SK-MEL-5 (cell line): ENCODE results near the gene H6PD. TPM values are rescaled to one million over a fixed set of nuclear protein-coding genes. Genes with fewer than 3 reads are reported as not detected.
A peak's percentile ranks its signal among the peaks of the same experiment; 100 is the strongest.

Experiments
- DNase-seq: peaks from one replicate; pipeline ENCODE4 v3.0.0-alpha.2; 2016; ENCODE audit warnings: low read depth, low spot score
- in situ Hi-C: cut with HindIII; loops from 2 replicates; pipeline ENCODE4 v1.10.0; 2016; ENCODE audit warnings: low sequenced_read_pairs, high pct_unique_total_duplicates, low pct_unique_long_range_greater_than_20kb
- total RNA-seq: library from RNA; depleted of rRNA; stranded (reverse); fragments of >200 nt; shearing (Covaris generic); gene quantifications from 2 replicates; pipeline ENCODE4 v1.2.3, GENCODE V29; 2014

The H6PD gene
- total RNA-seq, 1 experiment from 2014 or later = 9.8 TPM

DNA sequence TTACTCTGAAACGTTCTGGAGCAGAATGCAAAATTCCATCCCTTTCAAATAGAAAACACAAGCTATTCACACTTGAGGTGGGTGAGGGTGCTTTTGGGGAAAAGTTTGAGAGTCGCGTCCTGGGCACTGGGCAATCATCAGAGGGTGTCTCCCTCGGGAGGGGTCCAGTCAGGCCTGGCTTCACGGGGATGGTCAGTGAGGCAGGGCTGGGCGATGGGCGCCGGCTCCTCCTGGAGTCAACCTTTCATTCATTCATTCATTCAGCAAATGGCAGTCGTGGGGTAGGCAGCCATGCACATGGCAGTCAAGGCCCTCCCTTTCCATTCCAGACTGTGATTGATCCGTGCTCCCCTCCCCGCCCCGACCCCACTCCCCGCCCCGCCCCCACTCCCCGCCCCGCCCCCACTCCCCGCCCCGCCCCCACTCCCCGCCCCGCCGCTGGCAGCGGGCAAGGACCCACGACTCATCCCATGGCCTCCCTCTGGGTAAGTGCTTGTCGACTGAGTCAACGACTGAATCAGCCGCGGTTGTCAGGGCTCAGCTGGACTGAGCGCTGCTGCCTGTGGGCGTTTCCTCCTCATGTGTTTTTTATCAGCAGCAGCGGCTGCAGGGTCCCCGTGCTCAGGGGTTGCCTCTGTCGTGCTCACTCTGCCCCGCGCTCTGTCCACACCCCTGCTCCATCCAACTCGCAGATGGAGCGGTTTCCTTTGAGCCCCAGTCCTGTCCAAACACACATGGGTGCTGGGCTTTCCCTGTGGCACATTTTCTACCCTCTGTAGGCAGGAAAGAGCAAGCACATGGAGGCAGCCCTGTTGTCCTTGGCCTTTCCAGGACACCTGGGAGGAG is 45.7 kb downstream of the H6PD start:
- in situ Hi-C loops = no loop called here

DNA sequence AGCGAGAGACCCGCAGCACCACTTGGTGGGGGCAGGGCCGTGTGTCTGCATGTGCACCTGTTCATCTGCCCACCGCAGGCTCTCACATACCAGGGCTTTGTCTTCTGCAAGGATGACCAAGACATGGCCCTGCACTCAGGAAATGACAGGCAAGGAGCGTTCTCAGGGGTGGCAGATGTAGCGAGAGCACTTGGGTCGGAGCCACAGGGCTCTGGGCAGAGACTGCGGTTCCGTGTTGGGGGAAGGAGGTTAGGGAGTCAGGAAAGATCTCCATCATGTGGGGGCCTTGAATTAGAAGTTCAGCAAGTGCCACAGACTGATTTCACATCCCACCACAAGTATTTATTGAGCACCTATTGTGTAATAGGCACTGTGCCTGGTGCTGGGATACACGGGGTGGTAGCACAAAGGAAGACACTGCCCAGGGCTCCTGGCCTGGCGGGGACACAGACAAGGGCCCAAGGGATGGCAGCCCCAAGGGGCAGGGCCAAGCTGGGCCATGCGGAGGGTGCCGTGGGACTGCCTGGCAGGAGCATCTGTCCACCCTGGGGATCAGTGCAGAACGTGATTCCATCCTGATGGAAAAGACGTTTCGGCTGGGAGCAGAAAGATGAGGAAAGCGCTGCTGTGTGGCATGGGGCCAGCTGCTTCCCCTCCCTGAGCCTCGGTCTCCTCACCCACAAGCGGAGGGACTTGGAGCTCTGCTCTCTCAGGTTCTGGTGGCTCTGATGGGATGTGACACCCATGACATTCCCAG is 46.7 kb downstream of the H6PD start:
- in situ Hi-C loops = no loop called here
- DNase-seq = no peak

More for the DNA sequence above, 45.7 kb downstream of the H6PD start:
- DNase-seq = no peak

DNA sequence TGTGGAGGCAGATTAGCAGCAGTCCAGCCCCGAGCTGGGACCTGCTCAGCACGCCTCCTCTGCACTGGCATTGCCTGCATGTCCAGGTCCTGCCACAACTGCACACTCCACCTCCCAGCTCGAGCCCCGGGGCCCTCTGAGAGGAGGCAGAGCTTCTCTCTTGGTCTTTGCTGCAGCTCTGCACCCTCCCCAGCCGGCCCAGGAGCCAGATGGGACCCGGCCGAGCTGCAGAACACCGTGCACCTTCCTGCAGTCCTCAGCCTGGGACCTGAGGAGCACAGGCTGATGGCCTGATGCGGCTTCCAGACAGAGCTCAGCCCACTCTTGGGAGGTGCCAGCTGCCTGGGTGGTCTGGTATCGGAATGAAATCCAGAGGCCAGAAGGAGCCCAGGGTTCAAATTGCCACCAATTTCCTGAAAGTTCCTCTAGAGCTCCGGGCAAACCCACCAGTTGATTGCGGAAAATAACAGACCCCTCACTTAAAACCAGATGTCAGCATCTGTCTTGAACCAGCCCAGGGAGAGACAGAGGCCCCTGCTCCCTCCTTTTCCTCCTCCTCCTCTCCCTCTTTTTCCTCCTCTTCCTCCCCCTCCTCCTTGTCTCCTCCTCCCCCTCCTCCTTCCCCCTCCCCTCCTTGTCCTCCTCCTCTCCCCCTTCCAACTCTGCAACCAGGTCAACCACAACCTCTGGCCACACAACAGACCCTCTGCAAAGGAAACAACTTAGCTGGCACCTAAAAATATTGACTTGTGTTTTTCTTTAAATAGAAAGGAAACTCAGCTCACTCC is 47.5 kb downstream of the H6PD start:
- DNase-seq = no peak
- in situ Hi-C loops = no loop called here

DNA sequence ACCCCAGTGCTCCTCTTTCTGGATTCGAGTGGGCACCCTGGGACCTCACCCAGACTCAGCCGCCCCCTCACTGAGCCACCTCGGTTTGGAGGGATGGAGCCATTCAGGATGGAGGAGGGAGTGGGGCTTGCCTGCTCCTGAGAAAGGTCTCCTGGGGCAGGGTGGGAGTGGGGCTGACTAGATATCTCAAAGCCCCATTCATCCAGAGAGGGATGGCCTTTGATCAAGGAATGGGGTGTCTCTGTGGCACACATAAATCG is 48.1 kb downstream of the H6PD start:
- in situ Hi-C loops = no loop called here

DNA sequence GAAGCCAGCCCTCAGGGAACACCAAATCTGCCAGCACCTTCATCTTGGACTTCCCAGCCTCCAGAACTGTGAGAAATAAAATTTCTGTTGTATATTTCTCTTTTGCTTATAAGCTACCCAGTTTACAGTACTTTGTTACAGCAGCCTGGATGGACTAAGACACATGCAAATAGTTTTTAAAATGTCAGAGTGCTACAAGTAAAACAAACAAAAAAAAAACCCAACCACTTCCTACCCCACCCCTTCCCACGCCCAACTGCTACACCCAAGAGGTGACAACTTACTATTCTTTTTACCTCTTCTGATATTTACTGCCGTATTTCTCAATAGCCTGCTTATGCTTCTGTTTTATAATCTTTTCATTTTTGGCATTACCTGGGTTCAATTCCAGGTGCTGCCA is 49.5 kb downstream of the H6PD start:
- DNase-seq = no peak
- in situ Hi-C loops = no loop called here

More for the DNA sequence above, 48.1 kb downstream of the H6PD start:
- no peak for DNase-seq

DNA sequence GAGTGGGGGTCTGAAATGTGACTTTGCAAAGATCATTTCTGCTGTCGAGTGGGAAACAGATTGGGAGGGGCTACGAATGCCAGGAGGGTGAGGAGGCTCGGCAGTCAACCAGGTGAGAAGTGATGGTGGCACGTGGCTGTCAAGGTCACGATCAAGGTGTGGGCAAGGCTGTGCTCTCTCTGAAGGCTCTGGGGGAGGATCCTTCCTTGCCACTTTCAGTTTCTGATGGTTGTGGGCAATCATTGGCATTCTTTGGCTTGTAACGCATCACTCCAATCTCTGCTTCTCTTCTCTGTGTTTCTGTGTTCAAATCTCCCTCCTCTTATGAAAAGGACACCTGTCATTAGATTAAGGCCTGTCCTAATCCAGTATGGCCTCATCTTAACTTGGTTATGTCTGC is 52.0 kb downstream of the H6PD start:
- in situ Hi-C loops = no loop called here

DNA sequence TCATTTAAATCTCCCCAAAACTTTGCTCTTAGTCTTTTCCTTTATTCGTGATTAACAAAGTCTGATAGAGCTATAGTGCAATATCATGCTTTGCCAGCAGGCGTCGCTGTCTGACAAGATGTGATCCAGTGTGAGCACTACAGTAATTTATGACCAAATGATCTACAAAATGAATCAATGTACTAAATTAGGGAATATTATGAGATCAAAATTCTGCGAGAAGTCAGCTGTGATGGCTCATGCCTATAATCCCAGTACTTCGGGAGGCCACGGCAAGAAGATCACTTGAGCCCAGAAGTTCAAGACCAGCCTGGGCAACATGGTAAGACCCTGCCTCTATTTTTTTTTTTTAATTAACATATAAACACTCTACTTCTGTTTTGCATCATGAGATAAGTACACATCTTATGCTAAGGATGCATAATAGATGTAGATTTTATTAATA is 54.5 kb downstream of the H6PD start:
- peak; percentile 74 for DNase-seq
- in situ Hi-C loops = no loop called here

More for the DNA sequence above, 52.0 kb downstream of the H6PD start:
- no peak for DNase-seq

DNA sequence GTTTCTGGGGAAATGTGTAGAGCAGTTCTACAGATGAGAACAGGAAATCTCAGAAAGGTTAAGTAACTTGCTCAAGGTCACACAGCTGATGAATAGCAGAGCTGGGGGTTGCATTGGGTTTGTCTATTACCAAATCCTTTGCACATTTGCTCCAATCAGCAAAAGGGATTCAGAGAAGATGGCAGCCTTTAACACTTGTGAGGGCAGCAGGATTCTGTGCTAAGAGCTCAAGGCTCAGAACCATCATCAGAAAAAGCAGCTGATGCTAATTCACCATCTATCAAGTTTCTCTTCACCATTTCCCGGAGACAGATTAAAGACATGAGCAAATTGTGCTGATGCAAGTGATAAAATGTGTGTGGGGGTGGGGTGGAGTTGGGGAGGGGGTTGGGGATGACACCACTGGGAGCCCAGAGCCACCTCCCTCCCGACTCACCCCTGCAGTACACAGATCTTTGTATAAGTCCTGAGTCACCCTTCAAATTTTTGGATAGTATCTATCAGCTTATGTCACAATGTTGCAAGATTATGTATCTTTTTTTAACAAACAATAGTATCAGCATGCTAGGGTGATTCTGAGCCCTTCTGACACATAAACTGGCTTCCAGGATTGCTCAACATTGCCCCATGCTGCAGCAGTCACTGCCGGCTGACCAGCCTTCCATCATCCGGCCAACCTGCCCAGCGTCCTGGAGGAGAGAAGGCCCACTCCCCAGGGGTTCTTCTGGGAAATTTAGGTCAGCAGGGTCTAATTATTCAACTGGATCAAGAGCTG is 55.3 kb downstream of the H6PD start:
- in situ Hi-C loops = no loop called here
- peak; percentile 28 for DNase-seq

DNA sequence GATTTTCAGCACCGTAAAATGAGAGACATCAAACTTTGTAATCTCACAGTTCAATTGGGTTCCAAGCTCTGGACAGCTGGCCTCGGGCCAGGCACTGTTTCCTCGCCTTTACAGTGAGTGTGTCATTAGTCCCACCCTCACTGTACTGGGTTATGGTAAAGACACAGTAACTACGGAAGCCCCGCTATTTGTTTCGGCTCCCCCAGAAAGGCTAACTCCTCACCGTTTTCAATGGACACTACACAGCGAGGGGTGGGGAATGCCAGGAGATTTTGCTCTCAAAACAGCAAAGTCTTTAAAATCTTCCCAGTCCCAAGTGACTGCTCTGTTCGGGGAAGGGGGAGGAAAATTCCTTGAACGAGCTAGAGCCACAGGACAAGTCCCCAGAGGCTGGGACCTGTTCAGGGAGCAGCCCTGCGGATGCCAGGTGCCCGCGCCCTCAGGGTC is 57.4 kb downstream of the H6PD start:
- peak; percentile 52 for DNase-seq
- in situ Hi-C loops = no loop called here

DNA sequence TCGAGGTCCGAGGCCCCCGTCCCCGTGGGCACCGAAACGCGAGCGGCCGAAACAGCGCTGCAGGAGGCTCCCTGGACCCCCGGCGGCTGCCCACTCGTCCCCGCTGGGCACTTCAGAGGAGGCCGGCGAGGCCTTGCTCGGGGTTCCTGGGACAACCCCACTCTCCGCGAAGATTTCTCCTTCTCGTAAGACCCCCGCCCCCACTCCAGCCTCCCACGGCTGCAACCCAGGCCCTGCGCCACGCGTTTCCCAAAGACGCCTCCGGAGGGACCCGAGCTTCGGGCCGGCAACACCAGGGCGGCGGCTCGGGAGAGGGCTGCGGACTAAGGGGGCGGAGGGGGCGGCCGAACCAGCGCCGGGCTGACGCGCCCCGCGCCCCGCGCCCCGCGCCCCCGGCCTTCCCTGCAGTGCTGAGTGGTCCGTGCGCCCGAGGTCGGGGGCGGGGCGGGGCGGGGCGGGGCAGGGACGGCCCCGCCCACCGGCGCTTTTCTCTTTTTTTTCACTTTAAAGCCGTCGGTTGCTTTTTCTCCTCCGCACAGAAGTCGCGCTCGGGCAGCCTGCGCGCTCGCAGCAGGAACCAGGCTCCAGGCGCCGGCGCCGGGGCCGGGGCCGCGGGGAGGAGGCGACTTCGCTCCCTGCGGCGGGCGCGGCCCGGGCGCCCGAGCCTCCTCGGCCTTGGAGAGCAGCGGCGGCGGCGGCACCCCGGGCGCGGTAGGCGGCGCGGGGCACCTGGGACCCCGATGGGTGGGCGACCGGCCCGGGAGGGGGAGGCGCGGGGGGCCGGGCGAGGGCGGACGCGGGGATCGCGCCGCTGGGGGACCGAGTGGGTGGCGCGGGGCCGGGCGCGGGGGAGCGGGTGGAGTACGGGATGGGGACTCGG is 58.0 kb downstream of the H6PD start, which contains the start of gene SPSB1:
Gene SPSB1, plus strand, starts transcription at position 534 of the 880 bp plus-strand sequence. CDS start 62,998 bp downstream, outside the sequence.
- in situ Hi-C loops = no loop called here
- peak; percentile 69 for DNase-seq

DNA sequence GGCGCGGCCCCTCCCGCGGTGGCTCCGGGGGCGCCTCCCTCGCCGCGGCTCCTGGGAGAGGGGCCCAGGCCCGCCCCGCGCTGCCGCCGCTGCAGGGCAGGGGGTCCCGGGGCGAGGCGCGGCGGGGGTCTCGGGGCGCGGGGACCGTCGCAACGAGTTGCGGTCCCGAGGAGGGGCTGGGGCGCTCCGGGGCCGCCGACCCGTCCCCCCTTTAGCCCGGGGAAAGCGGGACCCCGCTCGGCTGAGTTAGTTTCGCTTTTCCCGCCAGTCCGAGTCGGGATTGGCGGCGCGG is 58.6 kb downstream of the H6PD start:
- in situ Hi-C loops = no loop called here

DNA sequence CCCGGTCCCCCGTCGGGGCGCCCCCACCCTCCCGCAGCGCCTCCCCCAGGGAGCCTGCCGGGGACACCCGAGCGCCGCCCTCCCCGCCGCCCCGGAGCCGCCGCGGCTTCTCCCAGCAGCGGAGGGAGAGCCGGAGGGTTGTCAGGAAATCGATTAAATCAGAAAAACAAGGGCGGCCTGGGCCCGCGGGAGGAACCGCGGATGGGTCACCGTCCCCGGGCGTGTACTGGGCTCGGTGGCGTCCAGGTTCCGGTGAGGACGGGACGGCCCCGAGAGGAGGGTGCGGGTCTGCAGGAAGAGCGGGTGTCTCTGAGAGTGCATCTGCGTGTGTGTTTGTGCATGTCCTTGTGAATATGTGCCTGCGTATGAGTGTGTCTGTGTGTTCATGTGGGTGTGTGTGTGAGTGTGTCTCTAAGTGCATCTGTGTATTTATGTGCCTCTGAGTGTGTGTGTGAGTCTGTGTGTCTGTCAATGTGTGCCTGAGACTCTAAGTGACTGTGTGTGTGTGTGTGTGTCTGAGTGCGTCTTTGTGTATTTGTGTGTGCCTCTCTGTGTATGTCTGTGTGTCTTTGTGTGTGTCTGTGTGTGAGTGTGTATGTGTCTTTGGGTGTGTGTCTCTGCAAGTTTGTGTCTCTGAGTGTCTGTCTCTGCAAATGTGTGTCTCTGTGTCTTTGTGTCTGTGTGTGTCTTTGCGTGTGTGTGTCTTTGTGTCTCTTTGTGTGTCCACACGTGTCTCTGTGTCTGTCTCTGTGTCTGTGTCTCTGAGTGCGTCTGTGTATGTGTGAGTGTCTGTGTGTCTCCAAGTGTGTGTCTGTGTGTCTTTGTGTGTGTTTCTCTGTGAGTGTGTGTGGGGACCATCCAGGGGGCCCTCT is 59.2 kb downstream of the H6PD start:
- in situ Hi-C loops = no loop called here
- no peak for DNase-seq

More for the DNA sequence above, 58.6 kb downstream of the H6PD start:
- DNase-seq = no peak

DNA sequence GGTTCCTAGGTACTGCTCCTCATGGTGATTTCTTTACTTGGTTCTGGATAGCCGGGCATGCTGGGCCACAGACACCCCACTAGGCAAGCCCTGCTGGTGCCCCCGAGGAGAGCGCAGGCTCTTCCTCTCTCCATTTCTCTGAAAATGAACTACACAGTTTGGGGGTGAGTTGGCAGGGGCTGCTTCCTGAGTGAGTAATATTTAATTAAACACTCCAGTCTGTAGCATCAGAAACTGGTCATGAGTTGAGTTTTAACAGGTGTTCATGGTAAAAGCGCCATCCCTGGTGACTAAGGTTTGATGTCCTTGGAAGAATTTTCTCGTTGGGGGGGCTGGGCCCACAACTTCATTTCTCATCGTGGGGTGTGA is 59.8 kb downstream of the H6PD start:
- in situ Hi-C loops = no loop called here
- no peak for DNase-seq

DNA sequence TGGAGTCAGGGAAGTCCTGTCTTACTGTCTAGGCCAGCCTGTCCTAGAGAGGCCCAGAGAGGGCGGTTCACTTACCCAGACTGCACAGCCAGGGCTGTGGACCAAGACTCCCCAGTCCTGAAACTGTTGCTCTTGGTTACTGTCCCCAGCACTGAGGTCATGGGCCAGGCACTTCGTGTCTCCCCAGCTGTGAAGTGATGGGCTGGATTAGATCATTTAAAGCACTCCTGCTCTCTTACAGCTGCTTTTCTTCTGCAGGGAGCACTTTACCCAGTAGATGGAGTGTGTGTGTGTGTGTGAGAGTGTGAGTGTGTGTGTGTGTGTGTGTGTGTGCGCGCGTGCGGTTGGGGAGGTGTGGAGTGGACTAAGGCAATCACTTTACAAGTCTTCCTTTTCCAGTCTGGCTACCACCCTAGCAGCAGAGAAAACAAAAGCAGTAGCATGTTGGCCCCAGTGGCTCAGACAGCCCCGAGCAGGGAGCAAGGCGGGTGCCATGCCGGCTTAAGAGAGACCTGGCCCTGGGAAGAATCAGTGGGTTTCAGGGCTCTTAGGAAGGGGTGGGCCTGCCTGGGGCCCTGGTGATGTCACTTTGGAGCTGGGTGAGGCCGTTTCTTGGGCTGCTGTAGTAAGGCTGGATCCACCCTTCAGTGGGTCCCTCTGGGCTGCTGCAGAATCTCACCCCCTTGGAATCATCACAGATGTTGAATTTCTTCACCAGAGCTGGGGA is 60.5 kb downstream of the H6PD start:
- in situ Hi-C loops = no loop called here
- DNase-seq = peak; percentile 40

DNA sequence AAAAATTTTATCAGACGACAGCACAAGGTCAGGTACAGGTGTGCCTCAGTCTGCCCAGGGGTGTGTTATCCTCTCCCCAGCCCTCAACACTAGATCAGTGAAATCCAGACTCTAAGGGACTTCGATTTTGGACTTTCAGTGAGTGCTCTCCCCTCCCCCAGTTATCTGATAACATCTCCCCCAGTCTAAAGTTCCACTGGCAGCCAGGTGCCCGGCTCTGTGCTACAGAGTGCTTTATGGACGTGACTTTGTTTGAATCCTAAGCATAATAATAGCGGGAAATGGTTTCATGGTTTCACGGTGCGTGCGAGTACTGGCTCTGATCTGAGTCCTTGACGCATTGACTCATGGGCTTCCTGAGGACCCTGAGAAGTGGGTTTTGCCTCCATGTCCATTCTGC is 61.3 kb downstream of the H6PD start:
- in situ Hi-C loops = no loop called here
- no peak for DNase-seq
